ENCODE data around the gene FKBP3.

DNA sequence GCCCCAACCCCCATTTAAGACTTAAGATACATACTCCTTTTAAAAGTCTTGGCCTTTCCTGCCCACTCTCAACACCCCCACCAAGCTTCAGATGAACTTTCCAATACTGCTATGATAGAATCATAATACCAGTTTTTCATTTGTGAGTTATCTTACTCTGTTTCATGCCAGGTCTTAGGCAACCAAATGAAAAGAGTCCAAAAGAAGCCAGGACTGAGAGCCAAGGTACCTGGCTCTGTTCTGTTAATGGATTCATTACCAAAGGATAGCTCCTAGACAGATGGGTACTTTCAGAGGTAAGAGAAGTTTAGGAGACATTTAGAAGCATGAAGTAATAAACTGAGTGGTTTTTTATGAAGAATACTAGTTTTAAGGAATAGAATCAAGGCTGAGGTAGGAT lies 35.6 kb upstream of the FKBP3 start:
- no peak for TF ChIP-seq EP300 (IDR thresholded peaks at IDR 0.05; ENCODE audit: low read depth)
- TF ChIP-seq, protein P1, sequence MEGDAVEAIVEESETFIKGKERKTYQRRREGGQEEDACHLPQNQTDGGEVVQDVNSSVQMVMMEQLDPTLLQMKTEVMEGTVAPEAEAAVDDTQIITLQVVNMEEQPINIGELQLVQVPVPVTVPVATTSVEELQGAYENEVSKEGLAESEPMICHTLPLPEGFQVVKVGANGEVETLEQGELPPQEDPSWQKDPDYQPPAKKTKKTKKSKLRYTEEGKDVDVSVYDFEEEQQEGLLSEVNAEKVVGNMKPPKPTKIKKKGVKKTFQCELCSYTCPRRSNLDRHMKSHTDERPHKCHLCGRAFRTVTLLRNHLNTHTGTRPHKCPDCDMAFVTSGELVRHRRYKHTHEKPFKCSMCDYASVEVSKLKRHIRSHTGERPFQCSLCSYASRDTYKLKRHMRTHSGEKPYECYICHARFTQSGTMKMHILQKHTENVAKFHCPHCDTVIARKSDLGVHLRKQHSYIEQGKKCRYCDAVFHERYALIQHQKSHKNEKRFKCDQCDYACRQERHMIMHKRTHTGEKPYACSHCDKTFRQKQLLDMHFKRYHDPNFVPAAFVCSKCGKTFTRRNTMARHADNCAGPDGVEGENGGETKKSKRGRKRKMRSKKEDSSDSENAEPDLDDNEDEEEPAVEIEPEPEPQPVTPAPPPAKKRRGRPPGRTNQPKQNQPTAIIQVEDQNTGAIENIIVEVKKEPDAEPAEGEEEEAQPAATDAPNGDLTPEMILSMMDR (IDR thresholded peaks at IDR 0.05) = no peak
- no peak for TF ChIP-seq POLR2AphosphoS5 (IDR thresholded peaks at IDR 0.05)
- TF ChIP-seq POLR2A (IDR thresholded peaks at IDR 0.05) = no peak
